Mononuclear cell (primary cell): Measurements from ENCODE around the gene TICRR. TPM values are rescaled to one million over a fixed set of nuclear protein-coding genes. Genes with fewer than 3 reads are reported as not detected.

Source experiments
- total RNA-seq: library from RNA; depleted of rRNA; stranded (reverse); fragments of >200 nt; gene quantifications from one replicate; pipeline ENCODE4 v1.2.3, GENCODE V29; 2012

Gene TICRR
- total RNA-seq, 1 donor, result 0.10 TPM

Other genes starting within 250 kb of the TICRR start
- 84.7 TPM for gene POLG, start 240.6 kb upstream of the TICRR start, total RNA-seq
- gene RHCG, start 78.9 kb upstream of the TICRR start, total RNA-seq, result not detected
- 0.21 TPM for gene KIF7, start 80.0 kb downstream of the TICRR start, total RNA-seq
- gene PLIN1, start 103.9 kb downstream of the TICRR start, total RNA-seq, result under 0.01 TPM
- 0.42 TPM for gene PEX11A, start 115.3 kb downstream of the TICRR start, total RNA-seq
- gene WDR93, start 115.3 kb downstream of the TICRR start, total RNA-seq, result not detected
- gene MESP1, start 175.8 kb downstream of the TICRR start, total RNA-seq, result not detected
- not detected for gene MESP2, start 200.9 kb downstream of the TICRR start, total RNA-seq
- 98.8 TPM for gene ANPEP, start 239.4 kb downstream of the TICRR start, total RNA-seq